ENCODE data around the gene EP300. TPM values are rescaled to one million over a fixed set of nuclear protein-coding genes. Genes with fewer than 3 reads are reported as not detected.

Gene EP300
- total RNA-seq, 4 donors from 2014 or later = 76.9 to 106 (median 91.0) TPM

- no peak for TF ChIP-seq CTCF (IDR thresholded peaks at IDR 0.05; ENCODE audit: low read depth)
Measured at GRCh38 chr22:41206719-41207118, 114.3 kb downstream of the EP300 start.

- no peak for TF ChIP-seq CTCF (IDR thresholded peaks at IDR 0.05; ENCODE audit: low read depth)
Measured at GRCh38 chr22:41215409-41215808, 123.0 kb downstream of the EP300 start.

GRCh38 chr22:41215926-41216325, 123.5 kb downstream of the EP300 start:
- no peak for TF ChIP-seq CTCF (IDR thresholded peaks at IDR 0.05; ENCODE audit: low read depth)

- TF ChIP-seq CTCF (IDR thresholded peaks at IDR 0.05; ENCODE audit: low read depth) = no peak
Measured at GRCh38 chr22:41216984-41217383, 124.6 kb downstream of the EP300 start.

- no peak for TF ChIP-seq CTCF (IDR thresholded peaks at IDR 0.05; ENCODE audit: low read depth)
Measured at GRCh38 chr22:41217553-41218157, 125.3 kb downstream of the EP300 start.

GRCh38 chr22:41222846-41223507, 130.6 kb downstream of the EP300 start:
- no peak for TF ChIP-seq CTCF (IDR thresholded peaks at IDR 0.05; ENCODE audit: low read depth)

GRCh38 chr22:41223535-41223934, 131.1 kb downstream of the EP300 start:
- TF ChIP-seq CTCF (IDR thresholded peaks at IDR 0.05; ENCODE audit: low read depth) = no peak

All from subcutaneous adipose tissue (tissue), 4 donors.